RKO (cell line): ENCODE data around the gene CPT1A.

Experiments used
- DNase-seq: peaks from one replicate; pipeline ENCODE4 v3.0.0-alpha.2; 2016; ENCODE audit warnings: low spot score

CPT1A gene

GRCh38 chr11:68707527-68707926, 134.2 kb downstream of the CPT1A start:
- DNase-seq: no peak

- no peak for DNase-seq
These were observed 136.8 kb downstream of the CPT1A start for GRCh38 chr11:68704887-68705286.
